Central memory CD4-positive, alpha-beta T cell (primary cell): ENCODE results near the gene SLIT3.

Experiments
- DNase-seq: peaks from one replicate; pipeline ENCODE4 v3.0.0; 2022
- total RNA-seq, 3 experiments: gene quantifications; one replicate each; lab custom pipeline; 2026; lab: John Stamatoyannopoulos, UW

Gene SLIT3
- 0 to 0.04 (median 0) reads per million in 3 experiments for total RNA-seq

DNA sequence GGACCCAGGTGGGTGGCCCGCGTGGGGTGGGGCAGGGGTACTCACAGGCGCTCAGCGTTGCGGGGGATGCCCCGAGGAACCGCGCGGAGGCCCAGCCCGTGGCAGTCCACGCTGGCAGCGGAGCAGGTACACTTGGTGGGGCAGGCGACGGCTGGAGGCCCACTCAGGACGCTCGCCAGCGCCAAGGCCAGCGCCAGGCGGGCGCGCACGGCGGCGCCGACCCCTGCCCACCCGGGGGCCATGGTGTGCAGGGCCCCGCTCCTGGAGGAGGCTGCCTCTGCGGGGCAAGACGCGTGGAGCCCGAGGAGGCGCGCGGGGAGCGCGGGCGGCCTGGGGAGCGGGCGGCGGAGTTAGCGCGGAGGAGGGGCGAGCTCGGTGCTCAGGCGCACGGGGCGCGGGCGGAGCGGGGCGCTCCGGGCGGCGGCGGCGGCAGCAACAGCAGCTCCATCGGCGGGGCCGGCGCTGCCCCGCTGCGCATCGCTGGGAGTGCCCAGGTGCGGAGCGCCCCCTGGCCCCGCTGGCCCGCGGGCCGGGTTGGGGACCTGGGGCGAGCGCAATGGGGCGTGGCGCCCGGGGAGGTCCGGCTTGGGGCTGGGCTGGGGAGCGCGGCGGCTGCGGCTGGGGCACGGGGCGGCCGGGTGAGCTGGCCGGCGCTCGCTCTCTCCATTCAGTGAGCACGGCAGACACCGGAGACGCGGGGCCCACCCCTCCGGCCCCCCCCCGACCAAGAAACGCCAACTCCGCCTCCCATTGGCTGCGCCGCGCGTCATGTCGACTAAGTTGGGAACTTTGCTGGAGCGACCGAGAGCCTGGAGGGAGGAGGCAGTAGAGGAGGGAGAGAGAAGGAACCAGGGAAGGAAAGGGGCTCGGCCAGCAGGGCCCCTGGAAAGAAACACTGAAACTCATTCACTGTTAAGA is at the start of gene SLIT3:
Gene SLIT3 (minus strand): TSS at position 672 of the 918 bp plus-strand sequence. CDS start 430 bp downstream, at position 242.
- no peak for DNase-seq

DNA sequence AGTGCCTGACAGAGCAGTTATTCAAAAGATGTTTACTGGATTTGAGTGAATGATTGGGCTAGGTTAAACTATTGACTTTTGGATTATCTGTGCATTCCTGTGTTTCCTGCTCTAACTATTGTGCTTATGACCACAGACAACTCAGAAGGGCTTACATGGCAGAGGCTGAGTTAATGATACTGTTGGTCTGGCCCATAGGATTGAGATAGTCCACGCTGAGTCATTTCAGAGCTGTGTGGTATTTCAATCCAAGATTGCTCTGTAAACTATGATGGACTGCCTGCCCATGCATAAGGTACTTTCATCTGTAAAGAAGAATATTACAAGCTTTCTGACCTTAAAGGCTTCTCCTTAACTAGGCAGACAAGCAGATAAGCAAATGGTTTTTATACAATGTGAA is 49.1 kb upstream of the SLIT3 start:
- no peak for DNase-seq

DNA sequence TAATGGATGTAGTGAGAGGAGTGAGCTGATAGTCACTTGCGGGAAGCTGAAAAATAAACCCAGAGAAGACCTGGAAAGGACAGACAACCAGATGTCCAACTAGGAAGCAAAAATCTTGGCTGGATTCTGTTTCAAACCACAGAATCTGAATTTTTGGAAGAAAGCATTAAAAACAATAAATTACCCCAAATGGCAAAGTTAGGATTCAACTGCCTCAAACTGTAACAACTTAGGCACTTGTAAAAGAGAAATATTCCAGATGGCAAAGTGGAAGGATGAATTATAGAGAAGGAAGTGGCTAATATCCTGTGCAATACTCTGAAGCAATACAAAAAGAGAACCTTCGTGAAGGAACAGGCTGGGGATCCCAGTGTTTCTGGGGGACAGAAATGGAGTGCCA is 46.8 kb upstream of the SLIT3 start:
- no peak for DNase-seq

DNA sequence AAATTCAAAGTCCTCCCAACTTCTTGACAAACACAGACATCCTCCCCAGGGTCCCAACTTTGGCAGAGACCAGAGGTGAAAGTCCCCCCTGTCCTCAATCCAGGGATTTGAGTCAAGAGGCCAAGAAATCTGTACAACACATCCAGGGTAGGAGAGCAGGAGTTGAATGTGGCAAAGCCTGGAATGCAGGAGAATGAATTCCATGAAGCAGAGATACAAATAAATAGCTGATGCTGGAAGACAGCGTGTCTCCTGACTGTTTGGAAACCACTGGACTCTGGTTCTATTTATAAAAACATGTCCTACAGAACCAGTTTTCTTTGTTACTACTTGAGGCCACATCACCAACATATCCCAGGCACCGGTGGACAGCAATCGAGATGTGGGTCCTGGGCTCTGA is 43.7 kb upstream of the SLIT3 start:
- no peak for DNase-seq

DNA sequence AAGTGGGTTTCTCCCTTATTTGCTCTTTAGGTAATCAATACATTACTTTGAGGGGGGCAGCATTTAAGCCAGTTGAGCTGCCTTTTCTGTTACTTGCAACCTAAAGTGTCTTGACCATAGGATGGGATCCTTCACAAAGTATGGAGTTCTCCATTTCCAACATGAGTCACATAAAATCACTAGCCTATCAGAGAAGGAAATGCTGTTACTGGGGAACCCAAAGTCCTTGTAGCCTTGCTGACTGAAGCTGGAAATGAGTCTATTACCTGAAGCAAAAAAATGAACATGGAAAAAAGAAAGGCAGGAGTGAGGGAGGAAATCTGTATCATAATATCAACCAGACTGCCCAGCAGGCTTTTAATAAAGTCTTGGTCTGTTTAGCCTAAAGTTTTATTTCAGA is 42.8 kb upstream of the SLIT3 start:
- DNase-seq = no peak

DNA sequence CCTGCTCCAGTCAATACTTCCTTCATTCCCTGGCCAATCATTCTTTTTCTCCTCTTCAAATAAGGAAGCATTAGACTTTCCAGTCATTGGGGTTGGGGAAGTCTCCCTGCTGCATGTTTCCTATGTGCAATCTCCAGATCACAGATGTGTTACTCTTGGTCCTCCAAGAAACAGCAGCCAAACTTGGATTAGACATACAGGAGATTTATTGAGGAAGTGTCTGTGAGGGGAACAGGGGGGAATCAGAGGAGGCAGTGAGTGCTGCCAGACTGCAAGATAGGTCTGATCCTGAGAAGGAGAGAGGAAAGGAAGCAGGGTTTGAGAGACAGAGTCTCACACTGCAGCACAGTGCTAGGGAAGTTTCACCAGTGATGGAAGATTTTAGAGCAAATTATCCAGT is 40.6 kb upstream of the SLIT3 start:
- no peak for DNase-seq

DNA sequence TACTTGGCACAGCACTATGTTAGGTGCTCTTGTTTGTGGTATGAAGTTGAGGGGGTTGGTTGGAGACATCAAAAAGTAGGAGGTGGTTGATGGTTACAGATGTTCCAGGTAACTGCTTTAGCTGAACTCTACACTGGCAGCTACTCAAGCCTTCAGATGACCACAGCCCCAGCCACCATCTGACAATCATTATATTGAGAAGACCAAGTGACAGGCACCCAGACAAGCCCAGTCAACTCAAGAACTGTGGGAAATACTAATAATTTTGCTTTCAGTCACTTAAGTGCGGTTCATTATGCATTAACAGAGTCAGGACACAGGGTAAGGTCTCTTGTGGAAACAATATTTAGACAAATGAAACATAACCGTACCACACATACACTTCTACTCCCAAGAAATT is 38.9 kb upstream of the SLIT3 start:
- DNase-seq = no peak

DNA sequence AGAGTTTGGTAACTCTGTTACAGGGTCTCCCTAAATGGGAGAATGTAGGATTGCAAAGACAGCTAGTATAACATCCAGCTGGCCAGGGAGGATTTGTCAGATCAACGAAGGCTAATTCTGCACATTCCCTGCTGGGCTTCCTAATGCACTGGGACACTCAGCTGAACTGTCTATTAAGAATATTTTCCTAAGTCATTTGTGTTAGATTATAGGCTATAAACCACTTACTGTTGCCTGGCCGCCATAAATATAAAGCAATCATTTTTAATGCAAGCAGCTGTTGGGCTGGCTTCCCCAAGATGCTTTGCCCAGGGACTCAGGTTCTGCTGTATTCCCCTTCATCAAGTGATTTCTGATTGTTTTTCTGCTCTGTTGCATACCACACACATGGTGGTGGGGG is 35.3 kb upstream of the SLIT3 start:
- no peak for DNase-seq

DNA sequence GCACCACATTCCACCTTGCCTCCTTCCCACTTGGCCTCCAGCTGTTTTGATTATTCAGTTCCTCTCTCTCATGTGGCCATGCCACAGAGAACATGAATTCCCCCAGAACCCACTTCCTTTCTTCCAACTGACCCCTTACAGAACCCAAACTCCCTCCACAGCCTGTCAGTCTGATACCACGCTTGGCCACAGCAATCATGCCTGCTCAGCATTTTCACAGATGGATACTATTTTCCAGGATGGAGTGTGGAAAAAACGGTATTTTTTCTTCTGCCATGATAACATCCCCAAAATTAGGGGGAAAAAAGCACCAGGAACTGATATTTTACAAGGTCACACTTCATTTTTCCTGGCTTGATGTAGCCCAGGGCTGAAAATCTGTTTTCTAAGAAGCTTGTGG is 34.9 kb upstream of the SLIT3 start:
- no peak for DNase-seq

DNA sequence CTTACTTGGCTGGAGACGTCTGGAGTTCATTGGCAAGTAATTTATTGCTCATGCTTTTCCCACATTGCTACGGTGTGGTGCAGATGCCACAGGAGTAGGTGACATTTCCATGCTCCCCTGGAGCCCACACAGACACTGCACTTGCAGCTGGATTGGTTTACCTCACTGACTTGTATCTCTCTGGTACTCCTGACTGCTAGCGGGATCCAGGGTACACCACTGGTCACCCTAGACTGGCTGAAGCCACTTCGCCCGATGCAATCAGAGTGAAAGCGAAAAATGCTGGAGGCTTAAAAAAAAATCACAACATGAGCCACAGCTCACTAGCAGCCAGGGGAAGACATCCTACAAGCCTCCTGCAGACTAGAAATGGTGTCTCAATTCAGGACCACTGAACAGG is 32.6 kb upstream of the SLIT3 start:
- no peak for DNase-seq

DNA sequence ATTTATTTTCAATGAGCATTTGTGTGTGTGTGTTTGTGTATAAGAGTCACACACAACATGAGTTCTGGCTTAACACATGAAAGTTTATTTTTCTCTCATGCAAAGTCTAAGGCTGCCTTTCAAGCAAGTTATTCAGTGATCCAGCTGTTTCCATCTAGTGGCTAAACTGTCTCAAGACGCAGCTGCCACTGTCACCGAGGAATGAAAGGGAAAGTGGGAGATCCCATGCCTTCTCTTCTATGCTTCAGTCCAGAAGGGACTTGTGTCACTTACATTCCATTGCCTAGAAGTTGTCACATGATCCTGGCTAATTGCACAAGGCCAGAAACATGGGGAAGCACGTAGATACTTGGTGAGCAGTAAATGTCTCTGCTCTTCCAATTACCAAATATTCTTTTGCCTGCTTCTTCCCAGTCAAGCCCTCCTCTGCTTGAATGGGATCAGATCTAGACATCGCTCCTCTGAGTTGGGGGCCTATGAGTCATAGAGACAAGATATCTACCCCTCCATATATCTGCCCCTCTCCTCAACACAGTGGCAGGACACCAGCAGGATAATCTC is 30.4 kb upstream of the SLIT3 start:
- DNase-seq = no peak

DNA sequence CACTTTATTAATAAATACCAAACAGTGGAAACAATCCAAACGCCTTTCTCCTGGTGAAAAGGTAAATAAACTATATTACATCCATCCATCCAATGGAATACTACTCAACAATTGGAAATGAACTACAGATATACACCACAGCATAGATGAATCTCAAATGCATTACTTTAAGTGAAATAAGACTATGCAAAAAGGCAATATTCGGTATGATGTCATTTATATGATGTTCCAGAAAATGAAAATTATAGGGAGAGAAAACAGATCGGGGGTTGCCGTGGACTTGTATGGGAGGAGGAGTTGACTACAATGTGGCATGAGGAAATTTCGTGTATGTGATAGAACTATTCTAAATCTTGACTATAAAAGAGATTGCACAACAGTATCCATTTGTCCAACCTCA is 27.5 kb upstream of the SLIT3 start:
- no peak for DNase-seq

DNA sequence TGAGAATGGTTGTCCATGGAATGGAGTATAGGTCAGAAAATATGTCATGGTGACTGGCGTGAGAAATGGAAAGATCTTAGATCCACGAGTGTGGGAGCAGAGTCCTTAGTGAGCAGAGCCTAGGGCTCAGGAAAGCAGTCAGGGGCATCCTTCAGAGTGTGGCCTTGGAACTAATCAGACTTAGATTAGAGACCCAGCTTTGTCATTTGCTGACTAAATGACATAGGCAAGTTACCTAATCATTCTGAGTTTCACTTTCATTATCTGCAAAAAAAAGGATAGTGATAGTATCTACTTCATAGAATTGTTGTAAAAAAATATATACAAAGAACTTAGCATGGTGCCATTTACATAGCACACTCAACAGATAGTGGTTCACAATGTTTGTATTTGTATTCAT is 24.3 kb upstream of the SLIT3 start:
- no peak for DNase-seq

DNA sequence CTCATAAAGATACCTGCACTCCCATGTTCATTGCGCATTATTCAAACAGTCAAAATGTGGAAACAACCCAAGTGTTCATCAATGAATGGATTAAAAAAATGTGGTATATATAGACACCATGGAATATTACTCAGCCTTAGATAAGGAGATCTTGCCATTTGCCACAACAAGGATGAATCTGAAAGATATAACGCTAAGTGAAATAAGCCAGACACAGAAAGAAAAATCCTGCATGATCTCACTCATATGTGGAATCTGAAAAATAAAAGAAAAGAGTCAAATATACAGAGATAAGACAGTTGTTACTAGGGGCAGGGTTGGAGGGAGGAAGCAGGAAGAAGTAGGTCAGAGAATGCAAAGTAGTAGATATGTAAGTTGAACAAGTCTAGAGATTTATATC is 17.6 kb upstream of the SLIT3 start:
- DNase-seq = no peak

DNA sequence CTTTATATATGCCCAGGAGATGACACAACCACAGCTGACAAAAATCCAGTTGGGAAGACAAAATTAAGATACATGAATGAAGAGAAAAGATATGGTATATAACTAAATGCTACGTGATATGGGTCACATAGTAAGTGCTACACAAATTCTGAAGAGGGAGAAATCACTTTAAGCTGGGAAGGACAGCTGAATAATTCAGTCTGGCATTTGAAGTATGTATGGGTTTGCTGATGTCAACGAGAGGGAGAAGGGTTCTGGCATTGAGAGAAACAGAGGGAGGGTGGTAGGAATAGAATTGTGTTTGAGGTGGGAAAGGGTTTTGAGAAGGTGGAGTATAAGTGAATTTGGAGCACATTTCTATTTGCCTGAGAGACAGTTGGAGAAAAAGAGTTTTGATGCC is 6.7 kb upstream of the SLIT3 start:
- no peak for DNase-seq

DNA sequence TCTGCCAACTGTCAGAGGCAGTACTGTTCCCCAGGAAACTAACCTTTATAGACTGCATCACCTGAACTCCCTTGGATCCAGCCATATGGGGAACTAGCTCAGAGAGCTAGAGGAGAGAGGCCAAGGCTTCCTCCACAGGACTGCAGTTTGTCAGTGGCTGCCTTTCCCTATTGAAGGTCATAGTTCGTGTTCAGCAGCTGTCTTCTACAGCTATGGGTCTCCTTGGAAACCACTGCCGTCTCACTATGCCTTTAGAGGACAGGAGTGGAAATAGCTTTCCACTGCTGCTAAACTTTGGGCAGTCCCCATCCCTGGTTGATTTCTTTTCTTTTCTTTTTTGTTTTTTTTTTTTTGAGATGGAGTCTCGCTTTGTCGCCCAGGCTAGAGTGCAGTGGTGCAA is 4.4 kb upstream of the SLIT3 start:
- no peak for DNase-seq

DNA sequence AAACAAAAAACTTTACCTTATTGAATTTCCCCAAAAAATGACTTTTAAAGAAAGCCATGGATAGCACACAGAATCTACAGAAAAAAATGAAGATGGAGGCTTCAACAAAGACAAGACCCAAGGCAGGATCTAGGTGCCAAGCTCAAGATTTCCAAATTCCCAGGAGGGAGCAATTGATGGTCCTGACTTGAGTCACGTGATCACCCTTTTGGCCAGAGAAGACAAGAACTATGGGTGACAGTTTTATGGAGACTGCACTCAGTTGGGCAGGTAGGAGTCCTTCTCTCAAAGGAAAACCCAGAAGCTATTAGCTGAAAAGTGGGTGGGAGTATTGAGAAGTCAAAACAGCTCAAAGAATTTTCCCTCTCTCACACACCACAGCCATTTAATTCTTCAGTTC is 3.2 kb upstream of the SLIT3 start:
- DNase-seq = no peak

DNA sequence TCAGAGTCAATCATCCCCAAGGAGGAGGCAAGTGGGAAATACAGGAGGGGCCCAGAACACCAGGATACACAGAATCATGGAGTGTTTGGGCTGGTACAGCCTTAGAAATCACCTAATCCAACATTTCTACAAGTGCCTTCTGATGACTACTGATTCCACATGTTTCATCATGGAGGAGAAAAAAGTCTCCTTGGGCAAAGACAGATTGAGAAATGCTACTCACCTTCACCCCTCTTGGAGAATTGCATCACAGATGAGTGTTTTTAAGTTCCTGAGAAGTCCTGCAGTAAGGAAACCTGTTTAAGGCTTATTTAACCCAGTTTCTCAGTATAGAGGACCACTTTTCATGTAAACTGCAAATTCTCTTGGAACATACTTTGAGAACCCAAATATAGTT is 2.2 kb upstream of the SLIT3 start:
- DNase-seq = no peak

DNA sequence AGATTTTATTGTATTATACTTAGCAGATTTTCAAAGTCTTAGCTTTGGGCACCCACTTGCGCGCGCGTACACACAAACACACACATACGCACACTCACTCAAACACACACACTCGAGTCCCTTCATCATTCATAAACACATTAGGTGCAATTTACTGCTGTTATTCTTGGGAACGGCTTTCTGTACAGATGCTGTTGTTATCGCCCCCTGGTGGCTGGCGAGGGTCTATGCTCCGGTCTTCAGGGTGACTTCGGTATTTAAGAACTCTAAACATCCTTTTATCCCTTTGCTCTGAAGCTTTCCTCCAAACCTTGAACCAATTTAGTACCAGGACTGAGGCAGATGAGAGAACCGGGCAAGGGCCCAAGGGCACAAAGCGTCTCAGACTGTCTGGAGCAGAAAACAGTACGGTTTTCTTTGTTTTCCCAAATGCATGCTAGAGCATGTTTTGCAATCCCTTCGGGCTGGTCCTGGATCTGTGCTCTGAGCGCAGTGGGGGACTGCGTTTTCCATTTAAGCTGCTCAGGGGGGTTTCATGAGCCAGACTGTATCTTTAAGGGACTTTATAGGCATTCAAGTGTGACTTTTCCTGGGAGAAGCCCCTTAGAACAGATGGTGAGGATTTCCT is 1.7 kb upstream of the SLIT3 start:
- DNase-seq = peak; percentile 23

DNA sequence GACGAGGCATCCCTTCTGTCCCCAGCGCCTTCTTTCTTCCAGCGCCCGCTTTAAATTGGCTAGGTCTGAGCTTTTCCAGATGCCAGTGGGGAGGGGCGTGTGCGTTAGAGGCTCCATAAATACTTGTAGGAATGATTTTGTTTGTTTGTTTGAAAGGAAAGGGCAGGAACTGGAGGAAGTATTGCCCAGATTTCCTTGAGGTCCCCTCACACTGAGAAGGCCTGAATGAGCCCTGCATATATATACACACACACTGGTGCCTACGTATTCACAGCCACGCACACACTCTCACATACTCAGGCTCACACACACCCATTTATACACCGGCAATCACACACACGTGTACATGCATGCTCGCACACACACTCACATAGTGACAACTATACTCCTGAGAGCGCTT is 1.0 kb upstream of the SLIT3 start:
- no peak for DNase-seq

DNA sequence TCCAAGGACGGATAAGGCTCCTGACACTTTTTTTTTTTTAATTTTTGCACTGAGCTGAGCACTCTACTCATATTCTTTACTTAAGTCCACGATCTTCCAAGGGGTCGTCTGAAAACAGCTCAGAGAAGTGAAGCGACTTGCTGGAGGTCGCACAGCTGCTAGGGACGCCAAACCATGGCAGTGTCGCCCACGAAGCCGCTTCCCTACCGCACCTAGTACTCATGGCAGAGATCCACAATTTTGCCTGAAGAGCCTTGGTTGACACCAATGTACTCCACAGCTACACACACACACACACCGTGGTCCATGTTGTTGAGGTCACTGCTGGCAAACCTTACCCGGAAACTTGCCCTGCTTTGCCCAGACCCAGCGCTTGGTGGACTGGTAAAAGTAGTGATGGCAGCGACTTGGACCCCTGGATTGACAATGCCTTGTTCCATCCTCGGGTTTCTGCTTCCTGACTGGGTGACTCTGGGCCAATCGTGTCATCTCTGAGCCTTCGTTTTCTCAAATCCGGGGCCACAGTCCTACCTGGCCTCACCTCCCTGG is 521 bp upstream of the SLIT3 start:
- no peak for DNase-seq

DNA sequence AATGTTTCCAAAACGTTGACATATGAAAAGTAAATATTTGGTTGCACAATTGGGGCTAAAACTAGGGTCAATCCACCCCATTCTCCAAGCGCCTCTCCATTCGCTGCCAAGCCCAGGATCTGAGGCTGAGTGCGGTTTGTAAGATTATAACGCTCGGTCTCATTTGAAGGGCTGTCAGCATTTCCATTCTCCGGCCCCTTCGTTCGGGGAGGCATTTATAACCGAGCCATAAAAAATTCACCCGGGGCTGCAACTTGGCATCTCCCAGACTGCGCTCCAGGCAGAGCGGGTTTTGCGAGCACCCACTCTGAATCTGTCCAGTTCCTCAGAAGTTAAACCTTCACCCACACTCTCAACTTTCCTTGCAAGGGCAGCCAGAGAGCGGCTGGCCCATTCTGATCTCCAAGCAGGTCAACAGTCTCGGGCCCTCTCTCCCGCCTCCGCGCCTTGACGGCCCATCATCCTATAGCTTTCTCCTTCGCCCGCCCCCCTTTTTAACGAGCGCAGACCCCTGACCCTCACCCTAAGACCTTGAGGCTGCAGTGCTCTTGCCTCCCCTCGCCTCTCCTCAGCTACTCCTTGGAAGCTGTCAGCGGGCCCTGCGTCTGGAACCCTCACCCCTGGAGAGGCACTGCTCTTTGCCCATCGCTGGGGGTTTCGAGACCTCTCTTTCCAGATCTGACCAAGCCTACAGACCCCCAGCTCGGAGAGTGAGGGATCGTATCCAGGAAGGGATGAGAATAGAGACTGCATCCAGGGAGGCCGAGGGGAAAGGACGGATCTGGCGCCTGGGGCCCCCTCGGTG is 1.1 kb downstream of the SLIT3 start:
- no peak for DNase-seq

DNA sequence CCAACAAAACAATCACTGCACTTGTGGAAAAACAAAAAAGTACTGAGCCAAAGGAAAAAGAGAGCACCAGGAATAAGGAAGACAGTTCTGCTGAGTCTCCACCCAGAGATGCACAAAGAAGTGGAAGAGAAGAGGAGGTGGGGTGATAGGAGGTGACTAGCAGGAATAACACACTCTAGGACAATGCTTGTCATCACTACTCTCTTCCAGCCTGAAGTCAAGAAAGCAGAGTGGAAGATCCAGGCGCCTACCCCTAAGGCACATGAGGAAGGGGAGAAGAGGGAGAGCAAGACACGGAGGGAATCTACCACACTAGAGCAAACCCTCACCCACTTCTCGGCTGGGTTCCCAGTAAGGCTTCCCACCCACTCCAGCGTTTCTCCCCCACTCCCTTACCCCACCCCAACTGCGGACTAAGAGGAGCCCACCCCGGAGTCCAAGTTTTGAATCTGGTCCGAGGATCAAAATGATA is 1.7 kb downstream of the SLIT3 start:
- no peak for DNase-seq
